GM12878 (cell line): ENCODE measurements around the gene NCBP1. TPM values are rescaled to one million over a fixed set of nuclear protein-coding genes. Genes with fewer than 3 reads are reported as not detected.
A peak's percentile ranks its signal among the peaks of the same experiment; 100 is the strongest.

Experiments
- ATAC-seq: fragments of 200-7000 bp; cut with Tn5 transposase; 3 replicates; pipeline ENCODE4 v1.9.1; 2020; ENCODE audit warnings: mild to moderate bottlenecking, moderate library complexity
- BruUV-seq: library from RNA; stranded (reverse); fragments of 400-500 nt; replicated peaks from 2 replicates; lab custom pipeline; 2021; lab: Mats Ljungman, UMichigan
- CTCF ChIA-PET: fragments of 300-600 bp; sonication (Branson Sonifier 250); formaldehyde crosslinking; extraction: SDS; loops from one replicate; lab custom pipeline; 2021; ENCODE audit warnings: inconsistent platforms; lab: Yijun Ruan, JAX
- POLR2A ChIA-PET: fragments of 350-600 bp; formaldehyde crosslinking; extraction: SDS; loops from one replicate; lab custom pipeline; 2021; ENCODE audit warnings: inconsistent platforms; lab: Charles Lee
- RAD21 ChIA-PET: fragments of 300-600 bp; sonication (Branson Sonifier 250); formaldehyde crosslinking; loops from one replicate; lab custom pipeline; 2023; ENCODE audit warnings: antibody characterized with exemption; ENCODE audit not compliant: unreplicated experiment; lab: Charles Lee
- SMC1A ChIA-PET: fragments of 300-600 bp; sonication (Branson Sonifier 250); formaldehyde crosslinking; loops from one replicate; lab custom pipeline; 2023; ENCODE audit not compliant: unreplicated experiment, uncharacterized antibody; lab: Charles Lee
- DNase-seq: peaks from one replicate; pipeline ENCODE4 v3.0.0-alpha.2; 2011; ENCODE audit warnings: low read depth, low spot score
- FAIRE-seq: peaks from 3 replicates; lab custom pipeline; 2011; peaks lifted over from hg19 to GRCh38; lab: Jason Lieb, UNC
- H2AFZ ChIP-seq: 2 replicates; pipeline ENCODE4 v1.6.0; 2011; ENCODE audit warnings: low read depth, low read length, control low read depth; ENCODE audit not compliant: control insufficient read depth
- H3K27ac ChIP-seq: 2 replicates; pipeline ENCODE4 v1.5.1; 2011; ENCODE audit warnings: control low read depth; ENCODE audit not compliant: control insufficient read depth, insufficient read depth
- H3K27me3 ChIP-seq, 2 experiments: replicated peaks in 1 of 2; 2 replicates each; pipeline versions ENCODE4 v1.6.0 to v1.6.1; 2011; ENCODE audit warnings: low read length in 1 of 2; ENCODE audit not compliant: control insufficient read depth in 2 of 2, insufficient read depth in 2 of 2
- H3K36me3 ChIP-seq, 2 experiments: 2 replicates each; pipeline ENCODE4 v1.5.1; 2011; ENCODE audit warnings: low read length in 1 of 2; ENCODE audit not compliant: control insufficient read depth in 2 of 2, insufficient read depth in 2 of 2
- H3K4me1 ChIP-seq: 2 replicates; pipeline ENCODE4 v1.6.1; 2011; ENCODE audit warnings: mild to moderate bottlenecking, low read length, moderate library complexity, mixed read lengths; ENCODE audit not compliant: control insufficient read depth, insufficient read depth
- H3K4me2 ChIP-seq: 2 replicates; pipeline ENCODE4 v1.6.0; 2011; ENCODE audit warnings: control low read depth; ENCODE audit not compliant: control insufficient read depth, insufficient read depth
- H3K4me3 ChIP-seq: fragments of 200-600 bp; sonication (generic); 2 replicates; pipeline ENCODE4 v1.5.1; 2016
- H3K79me2 ChIP-seq: 2 replicates; pipeline ENCODE4 v1.6.0; 2011; ENCODE audit warnings: low read length; ENCODE audit not compliant: control insufficient read depth, insufficient read depth
- H3K9ac ChIP-seq: 2 replicates; pipeline ENCODE4 v1.8.0; 2011; ENCODE audit warnings: low read length, control low read depth, mixed read lengths; ENCODE audit not compliant: control insufficient read depth, insufficient read depth
- H3K9me3 ChIP-seq: replicated peaks from 3 replicates; pipeline ENCODE4 v1.5.1; 2011; ENCODE audit warnings: mild to moderate bottlenecking, low read length; ENCODE audit not compliant: control insufficient read depth, insufficient read depth
- H4K20me1 ChIP-seq: 2 replicates; pipeline ENCODE4 v1.6.0; 2011; ENCODE audit not compliant: control insufficient read depth, insufficient read depth
- ASH2L ChIP-seq: fragments of 300-600, 200-600 bp; sonication (generic); IDR thresholded peaks from 2 replicates; pipeline ENCODE4 v1.6.1; 2017; ENCODE audit warnings: low read depth, mild to moderate bottlenecking, borderline replicate concordance
- CBX5 ChIP-seq: sonication (generic); IDR thresholded peaks from 2 replicates; pipeline ENCODE4 v1.6.1; 2016; ENCODE audit warnings: low read depth, moderate library complexity, mild to moderate bottlenecking, inconsistent platforms
- MTA2 ChIP-seq: fragments of 450-650 bp; IDR thresholded peaks from 2 replicates; pipeline ENCODE4 v1.6.1; 2016; ENCODE audit warnings: low read depth, mild to moderate bottlenecking, moderate library complexity
- RB1 ChIP-seq: fragments of 450-650 bp; formaldehyde crosslinking; IDR thresholded peaks from 2 replicates; pipeline ENCODE4 v1.6.1; 2017; ENCODE audit warnings: mild to moderate bottlenecking, borderline replicate concordance
- RUNX3 ChIP-seq: IDR thresholded peaks from 2 replicates; pipeline ENCODE4 v1.6.1; 2012; ENCODE audit warnings: low read length, inconsistent platforms
- STAT1 ChIP-seq: fragments of 450-650 bp; conservative IDR thresholded peaks from 2 replicates; pipeline ENCODE4 v1.6.1; 2014; ENCODE audit warnings: antibody characterized with exemption, mild to moderate bottlenecking
- TCF12 ChIP-seq: IDR thresholded peaks from 2 replicates; pipeline ENCODE4 v1.6.1; 2011; ENCODE audit warnings: low read depth, mild to moderate bottlenecking, low read length
- YY1 ChIP-seq: IDR thresholded peaks from 2 replicates; pipeline ENCODE4 v1.6.1; 2011; ENCODE audit warnings: low read depth, mild to moderate bottlenecking, low read length
- WGBS: methylation state at CpG from one replicate; pipeline ENCODE4 v1.1.6; 2016; ENCODE audit warnings: low lambda C conversion rate; ENCODE audit not compliant: insufficient replicate concordance, insufficient coverage; ENCODE audit errors: missing lambda C conversion rate; 5-methylcytosine and 5-hydroxymethylcytosine counted together
- in situ Hi-C: fragments of 300-500 bp; cut with MboI; formaldehyde crosslinking; loops from 9 replicates; pipeline ENCODE4 v1.14.3; 2018; ENCODE audit warnings: mixed read lengths
- intact Hi-C: fragments of 100-400 bp; cut with micrococcal nuclease; formaldehyde crosslinking; loops from one replicate; pipeline ENCODE4 v1.14.2; 2022; ENCODE audit not compliant: unreplicated experiment
- polyA plus RNA-seq, 11 experiments: library from polyadenylated mRNA; depleted of rRNA in 4 of 11; unstranded in 6 of 11; stranded (reverse) in 5 of 11; fragments of >200 nt; fragmentation: Nextera tagmentation in 4 of 11; fragmentation: Illumina TruSeq in 1 of 11; extraction: Ambion mirVana in 4 of 11; extraction: Trizol in 1 of 11; gene quantifications; 1 replicate in 1 of 11; 2 replicates in 10 of 11; pipeline versions ENCODE4 v1.2.1 to v1.2.3, GENCODE V29; 2011 to 2016; ENCODE audit warnings: inconsistent platforms in 2 of 11, missing spikeins in 2 of 11, low read depth in 1 of 11
- total RNA-seq, 4 experiments: library from RNA; depleted of rRNA in 3 of 4; stranded (reverse); fragments of >200 nt in 3 of 4; fragmentation: Illumina TruSeq in 1 of 4; extraction: Trizol in 1 of 4; gene quantifications; 2 replicates each; pipeline versions ENCODE4 v1.2.1 to v1.2.3, GENCODE V29; 2013 to 2021

The NCBP1 gene
- total and polyA plus RNA-seq, 10 of the 15 experiments (the other 5 are each of a cell fraction or from before 2014, with no cell fraction given): 14.7 to 70.9 (median 36.0) TPM

GRCh38 chr9:97711223-97711626 lies 77.6 kb downstream of the NCBP1 start:
- H3K9me3 ChIP-seq: no peaks in the 10 kb centered on the region
- in situ Hi-C loops (no loop called here), intact Hi-C loops (loop anchor here (2.0 to 10.0 kb wide), 2 partner anchors 244 to 554 kb away; no protein-coding TSS in a partner anchor)
- ChIA-PET RAD21 (no interaction called here), SMC1A (interaction anchor here (1.2 kb wide), 1 partner anchor 73 kb away, joined by 4 read pairs; no protein-coding TSS in a partner anchor), POLR2A (no interaction called here), CTCF (interaction anchor here (1.8 to 4.4 kb wide), 2 partner anchors 187 to 190 kb away, joined by 4 to 33 read pairs; no protein-coding TSS in a partner anchor)
- H4K20me1 ChIP-seq: no peaks in the 10 kb centered on the region
- FAIRE-seq (no peak), DNase-seq (no peak), ATAC-seq (no peak)
- H3K36me3 ChIP-seq: no peaks in the 10 kb centered on the region
- H3K9ac ChIP-seq: no peak overlapping the region
- no peak overlapping the region for H3K4me3 ChIP-seq
- no peak for TF ChIP-seq TCF12
- TF ChIP-seq MTA2: no peak
- TF ChIP-seq STAT1: no peak
- TF ChIP-seq RB1: no peak
- no peak for TF ChIP-seq CBX5
- no peak for TF ChIP-seq YY1
- H3K4me2 ChIP-seq: no peak overlapping the region
- H2AFZ ChIP-seq: no peak overlapping the region
- H3K4me1 ChIP-seq: peaks cover 5% of the 10 kb centered on the region; the same call in 1 of the 2 replicates
- peaks cover 1 to 2% of the 10 kb centered on the region in 2 experiments; a peak in 1 of 4 replicates for H3K27me3 ChIP-seq
- H3K79me2 ChIP-seq: no peaks in the 10 kb centered on the region
- H3K27ac ChIP-seq: no peak overlapping the region
- 57% methylated on average over 12 of the region's 12 CpGs for WGBS
- BruUV-seq: no TSS peak

GRCh38 chr9:97714435-97714834 lies 80.8 kb downstream of the NCBP1 start:
- H3K4me3 ChIP-seq: no peak overlapping the region
- DNase-seq (no peak), ATAC-seq (no peak), FAIRE-seq (no peak)
- H4K20me1 ChIP-seq: no peaks in the 10 kb centered on the region
- intact Hi-C loops: loop anchor here (10.0 kb wide), 1 partner anchor 550 kb away; no protein-coding TSS in a partner anchor
- ChIA-PET CTCF (interaction anchor here (0.8 to 4.4 kb wide), 8 partner anchors 9 to 245 kb away, joined by 3 to 33 read pairs (median 4); no protein-coding TSS in a partner anchor), SMC1A (interaction anchor here (1.2 to 2.1 kb wide), 3 partner anchors 9 to 208 kb away, joined by 5 read pairs; partner anchors contain the start of gene TRMO), POLR2A (no interaction called here), RAD21 (interaction anchor here (0.5 kb wide), 1 partner anchor 17 kb away, joined by 3 read pairs; no protein-coding TSS in a partner anchor)
- H3K27me3 ChIP-seq: peaks cover 0 to 2% of the 10 kb centered on the region in 2 experiments; a peak in 2 of 4 replicates
- no peaks in the 10 kb centered on the region for H3K9me3 ChIP-seq
- H2AFZ ChIP-seq: peak overlapping the region; percentile 12; the same call in 1 of the 2 replicates
- H3K36me3 ChIP-seq: no peaks in the 10 kb centered on the region
- no peaks in the 10 kb centered on the region for H3K79me2 ChIP-seq
- 0% methylated on average over 3 of the region's 3 CpGs for WGBS
- no peak overlapping the region for H3K27ac ChIP-seq
- peak overlapping the region; percentile 9; the same call in 1 of the 2 replicates for H3K4me2 ChIP-seq
- no peak overlapping the region for H3K9ac ChIP-seq
- peaks cover 5% of the 10 kb centered on the region; the same call in 1 of the 2 replicates for H3K4me1 ChIP-seq
- BruUV-seq: no TSS peak
- in situ Hi-C loops: no loop called here
- TF ChIP-seq ASH2L (no peak), RUNX3 (peak; percentile 40)
